Thyroid gland (tissue), 4 donors: Measurements from ENCODE around the gene MED12. TPM values are rescaled to one million over a fixed set of nuclear protein-coding genes. Genes with fewer than 3 reads are reported as not detected.
A peak's percentile ranks its signal among the peaks of the same experiment; 100 is the strongest.

Experiments used
- DNase-seq, 2 donors: peaks; one replicate each; pipeline ENCODE4 v3.0.0-alpha.2; 2019
- H3K27ac ChIP-seq, 3 donors: fragments of 200-600 bp; sonication (generic); 1 replicate in 2 of 3; 2 replicates in 1 of 3; pipeline ENCODE4 v1.5.1; 2016 to 2019; ENCODE audit warnings: mild to moderate bottlenecking in 1 of 3, moderate library complexity in 1 of 3
- H3K27me3 ChIP-seq: fragments of 200-600 bp; sonication (generic); one replicate; pipeline ENCODE4 v1.5.1; 2019
- H3K36me3 ChIP-seq, 2 donors: fragments of 200-600 bp; sonication (generic); one replicate each; pipeline ENCODE4 v1.5.1; 2016 to 2019
- H3K4me1 ChIP-seq, 2 donors: fragments of 200-600 bp; sonication (generic); one replicate each; pipeline ENCODE4 v1.5.1; 2017 to 2019
- H3K4me3 ChIP-seq, 3 donors: fragments of 200-600 bp; sonication (generic); replicated peaks in 1 of 3; 1 replicate in 2 of 3; 2 replicates in 1 of 3; pipeline ENCODE4 v1.5.1; 2016; ENCODE audit warnings: mild to moderate bottlenecking in 1 of 3
- H3K9me3 ChIP-seq: fragments of 200-600 bp; sonication (generic); one replicate; pipeline ENCODE4 v1.5.1; 2017
- POLR2A ChIP-seq, 2 donors: fragments of 450-650 bp; IDR thresholded peaks; one replicate each; pipeline ENCODE4 v1.6.1; 2017; ENCODE audit warnings: antibody characterized with exemption in 2 of 2, mild to moderate bottlenecking in 2 of 2, moderate library complexity in 1 of 2
- WGBS, 2 donors: methylation state at CpG; one replicate each; pipeline ENCODE4 v1.1.5; 2017; 5-methylcytosine and 5-hydroxymethylcytosine counted together
- intact Hi-C: fragments of 100-400 bp; cut with DNase I; formaldehyde crosslinking; loops from one replicate; pipeline ENCODE4 v1.15.1; 2023
- total RNA-seq, 4 donors: library from RNA; depleted of rRNA; stranded (reverse); fragments of >200 nt; gene quantifications; one replicate each; pipeline ENCODE4 v1.2.3, GENCODE V29; 2016
- TF ChIP-seq, protein P1 (sequence below), 6 experiments: fragments of 200-600 bp in 3 of 6; fragments of 450-650 bp in 3 of 6; sonication (generic) in 3 of 6; IDR thresholded peaks; one replicate each; pipeline ENCODE4 v1.5.1; 2016 to 2019; ENCODE audit warnings: antibody characterized with exemption in 6 of 6, mild to moderate bottlenecking in 2 of 6, inconsistent platforms in 1 of 6, moderate library complexity in 1 of 6

The MED12 gene
- total RNA-seq, result 10 to 100 TPM; 31.3 to 50.5 (median 42.9) TPM

DNA sequence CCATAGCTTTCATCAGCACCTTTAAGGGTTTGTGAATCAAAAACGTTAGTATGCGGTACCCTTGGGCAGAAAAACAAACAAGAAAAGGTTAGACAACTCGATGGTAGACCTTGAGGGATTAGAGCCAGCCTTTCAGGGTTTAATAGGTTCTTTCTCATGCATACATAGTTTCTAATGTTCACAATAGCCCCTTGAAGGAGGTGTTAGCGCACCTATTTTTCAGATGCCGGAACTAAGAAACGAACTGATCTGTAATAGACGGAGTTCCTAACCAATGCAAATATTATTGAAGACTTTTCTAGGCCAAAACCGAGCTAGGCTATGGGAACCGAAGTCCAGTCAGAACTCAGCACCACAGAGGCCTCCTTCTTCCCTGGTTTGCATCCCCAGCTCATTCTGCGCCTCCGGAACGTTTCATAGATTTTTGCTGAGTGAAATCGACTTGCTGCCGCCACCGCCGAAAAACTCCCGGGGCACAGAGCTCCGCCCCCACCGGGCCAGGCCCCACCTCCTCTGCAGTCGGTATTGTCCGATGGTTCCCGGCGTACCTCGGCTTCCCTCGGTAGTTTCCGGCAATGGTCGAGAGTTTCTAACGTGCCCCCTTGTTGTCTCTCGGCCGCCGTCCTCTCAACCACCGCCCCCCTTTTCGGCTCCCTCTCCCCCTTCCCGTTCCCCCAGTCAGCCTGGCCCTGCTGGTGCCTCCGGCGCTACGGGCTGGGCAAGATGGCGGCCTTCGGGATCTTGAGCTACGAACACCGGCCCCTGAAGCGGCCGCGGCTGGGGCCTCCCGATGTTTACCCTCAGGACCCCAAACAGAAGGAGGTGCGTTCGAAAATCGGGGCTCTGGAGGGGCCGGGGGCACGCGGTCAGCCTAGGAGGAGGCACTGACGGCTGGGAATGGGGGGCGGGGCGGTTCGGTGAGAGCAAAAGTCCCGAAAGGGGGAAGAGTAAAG lies at the start of gene MED12:
Gene MED12, plus strand, starts transcription at position 565 of the 953 bp plus-strand sequence. Its CDS starts 159 bp downstream, at position 724.
- Histone ChIP-seq H3K4me3 (peak within 1 kb of the TSS in 2 of 3 donors; percentile 57 to 82), H3K27ac (peak within 1 kb of the TSS; percentile 60 to 83 (median 82)), H3K9me3 (no peaks in the 10 kb centered on the region), H3K4me1 (peaks cover 5 to 7% of the 10 kb centered on the region in 2 donors), H3K27me3 (no peaks in the 10 kb centered on the region), H3K36me3 (peaks cover 17% of the 10 kb centered on the region in 2 donors)
- 0 to 1% methylated on average over 23 to 37 of the region's 56 CpGs for WGBS, 2 donors
- peak; percentile 82 to 88 for DNase-seq
- intact Hi-C loops, result no loop called here
- TF ChIP-seq, protein P1, sequence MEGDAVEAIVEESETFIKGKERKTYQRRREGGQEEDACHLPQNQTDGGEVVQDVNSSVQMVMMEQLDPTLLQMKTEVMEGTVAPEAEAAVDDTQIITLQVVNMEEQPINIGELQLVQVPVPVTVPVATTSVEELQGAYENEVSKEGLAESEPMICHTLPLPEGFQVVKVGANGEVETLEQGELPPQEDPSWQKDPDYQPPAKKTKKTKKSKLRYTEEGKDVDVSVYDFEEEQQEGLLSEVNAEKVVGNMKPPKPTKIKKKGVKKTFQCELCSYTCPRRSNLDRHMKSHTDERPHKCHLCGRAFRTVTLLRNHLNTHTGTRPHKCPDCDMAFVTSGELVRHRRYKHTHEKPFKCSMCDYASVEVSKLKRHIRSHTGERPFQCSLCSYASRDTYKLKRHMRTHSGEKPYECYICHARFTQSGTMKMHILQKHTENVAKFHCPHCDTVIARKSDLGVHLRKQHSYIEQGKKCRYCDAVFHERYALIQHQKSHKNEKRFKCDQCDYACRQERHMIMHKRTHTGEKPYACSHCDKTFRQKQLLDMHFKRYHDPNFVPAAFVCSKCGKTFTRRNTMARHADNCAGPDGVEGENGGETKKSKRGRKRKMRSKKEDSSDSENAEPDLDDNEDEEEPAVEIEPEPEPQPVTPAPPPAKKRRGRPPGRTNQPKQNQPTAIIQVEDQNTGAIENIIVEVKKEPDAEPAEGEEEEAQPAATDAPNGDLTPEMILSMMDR (IDR thresholded peaks at IDR 0.05), result no peak
- TF ChIP-seq POLR2A (IDR thresholded peaks at IDR 0.05), result peak in 1 of 2 donors; percentile 55

DNA sequence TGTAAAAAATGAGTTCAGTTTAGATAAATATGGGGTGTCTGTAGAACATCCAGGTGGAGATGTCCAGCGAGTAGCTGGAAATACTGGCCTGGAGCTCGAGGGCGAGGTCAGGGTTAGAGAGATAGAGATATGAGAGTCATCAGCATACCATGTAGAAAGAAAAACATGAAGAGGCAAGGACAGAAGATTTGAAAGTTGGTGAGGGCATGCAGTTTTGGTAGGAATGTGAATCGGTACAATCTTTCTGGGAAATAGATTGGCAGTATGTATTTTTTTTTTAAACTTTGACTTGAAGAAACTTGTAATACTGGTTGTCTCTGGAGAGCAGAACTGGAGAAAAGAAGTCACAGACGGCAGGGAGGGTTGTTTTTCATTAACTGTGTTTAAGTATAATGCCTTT lies 47.9 kb upstream of the MED12 start:
- Histone ChIP-seq H3K27me3 (no peaks in the 10 kb centered on the region), H3K36me3 (no peaks in the 10 kb centered on the region), H3K27ac (no peak overlapping the region), H3K4me1 (peaks cover 0 to 4% of the 10 kb centered on the region in 2 donors), H3K9me3 (no peaks in the 10 kb centered on the region), H3K4me3 (no peak overlapping the region)
- no peak for DNase-seq
- TF ChIP-seq POLR2A (IDR thresholded peaks at IDR 0.05), result no peak
- TF ChIP-seq, protein P1 (IDR thresholded peaks at IDR 0.05), result no peak
- intact Hi-C loops, result no loop called here
- WGBS, 2 donors, result 78 to 79% methylated on average over 5 of the region's 5 CpGs

DNA sequence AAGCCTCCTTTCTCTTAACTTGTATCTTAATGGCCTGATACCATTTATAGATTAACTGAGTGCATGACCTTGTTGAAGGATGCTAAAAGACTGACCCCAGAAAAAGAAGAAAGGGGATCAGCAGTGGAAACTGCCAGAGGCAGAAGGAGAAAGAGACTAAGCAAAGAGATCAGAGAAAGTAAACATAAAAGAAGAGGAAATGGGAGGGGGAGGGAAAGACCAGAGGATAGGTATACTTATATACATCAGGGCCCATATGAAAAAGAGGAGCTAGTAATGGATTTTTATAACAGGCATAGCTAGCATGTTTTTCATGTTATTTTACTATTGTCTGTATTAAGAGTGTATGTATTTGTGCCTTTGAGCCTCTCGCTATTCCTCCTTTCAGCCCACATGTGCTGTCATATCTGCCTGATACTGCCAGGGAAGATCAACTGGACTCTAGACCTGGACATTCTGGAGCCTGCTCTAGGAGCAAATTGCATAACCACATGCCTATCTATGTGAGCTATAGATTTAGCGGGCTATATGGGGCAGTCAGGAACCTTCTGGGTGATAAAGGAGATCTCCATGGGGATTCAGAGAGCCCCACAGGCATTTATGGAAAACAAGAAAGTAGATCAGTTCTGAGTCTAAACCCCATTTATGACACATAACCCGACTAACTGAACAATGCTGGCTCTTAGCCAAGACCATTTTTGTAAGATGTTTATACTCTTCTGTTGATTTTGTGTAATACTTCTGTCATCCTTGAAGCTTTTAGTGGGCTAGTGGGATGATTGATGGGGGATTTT lies 36.9 kb upstream of the MED12 start:
- H3K9me3 ChIP-seq, result no peaks in the 10 kb centered on the region
- intact Hi-C loops, result no loop called here

DNA sequence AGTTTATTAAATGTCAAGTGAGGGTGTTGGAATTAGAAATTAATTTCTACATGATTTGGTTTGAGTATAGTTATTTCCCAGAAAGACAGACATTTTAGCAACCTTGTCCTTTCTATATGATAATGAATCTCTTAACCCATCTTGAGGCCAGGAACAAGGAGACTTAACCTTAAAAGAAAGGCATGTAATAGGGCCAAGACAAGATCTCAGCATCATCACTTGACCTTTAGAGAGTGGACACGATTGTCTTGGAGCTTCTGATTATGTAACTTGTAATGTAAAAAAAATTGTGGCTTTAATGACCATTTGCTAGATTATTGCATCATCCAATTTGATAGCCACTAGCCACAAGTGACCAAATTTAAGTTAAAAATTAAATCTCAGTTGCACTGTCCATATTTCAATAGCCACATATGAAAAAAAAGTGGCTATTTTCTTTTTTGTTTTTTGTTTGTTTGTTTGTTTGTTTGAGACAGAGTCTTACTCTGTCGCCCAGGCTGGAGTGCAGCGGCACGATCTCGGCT lies 36.2 kb upstream of the MED12 start:
- no peaks in the 10 kb centered on the region for H3K4me1 ChIP-seq
- no peak for DNase-seq
- no peak overlapping the region for H3K27ac ChIP-seq
- H3K4me3 ChIP-seq, result no peak overlapping the region
- intact Hi-C loops, result no loop called here
- no peaks in the 10 kb centered on the region for H3K27me3 ChIP-seq
- H3K36me3 ChIP-seq, result no peaks in the 10 kb centered on the region
- TF ChIP-seq, protein P1 (IDR thresholded peaks at IDR 0.05), result no peak
- no peak for TF ChIP-seq POLR2A (IDR thresholded peaks at IDR 0.05)
- no peaks in the 10 kb centered on the region for H3K9me3 ChIP-seq
- 80 to 86% methylated on average over 5 of the region's 5 CpGs for WGBS, 2 donors

More for the DNA sequence above, 36.9 kb upstream of the MED12 start:
- no peaks in the 10 kb centered on the region for H3K4me1 ChIP-seq
- H3K27ac ChIP-seq, result no peak overlapping the region
- no peak for TF ChIP-seq POLR2A (IDR thresholded peaks at IDR 0.05)
- TF ChIP-seq, protein P1 (IDR thresholded peaks at IDR 0.05), result no peak
- no peak for DNase-seq
- H3K27me3 ChIP-seq, result no peaks in the 10 kb centered on the region
- WGBS, 2 donors, result 52 to 60% methylated on average over 3 of the region's 3 CpGs
- no peaks in the 10 kb centered on the region for H3K36me3 ChIP-seq
- H3K4me3 ChIP-seq, result no peak overlapping the region
